K562 (cell line): ENCODE data around the gene CAMP. TPM values are rescaled to one million over a fixed set of nuclear protein-coding genes. Genes with fewer than 3 reads are reported as not detected.

Experiments used
- ATF1 ChIP-seq, 2 experiments: fragments of 450-650 bp in 1 of 2; IDR thresholded peaks; 2 replicates each; pipeline ENCODE4 v1.6.1; 2016; ENCODE audit warnings: missing compliant biosample characterization in 1 of 2, missing genetic modification characterization in 1 of 2
- CHD4 ChIP-seq: fragments of 200-600 bp; sonication (generic); IDR thresholded peaks from 3 replicates; pipeline ENCODE4 v1.6.1; 2012; ENCODE audit warnings: low read depth, mild to moderate bottlenecking, mixed read lengths, low read length, inconsistent platforms; ENCODE audit not compliant: insufficient read depth, insufficient replicate concordance, poor library complexity, severe bottlenecking
- CXXC5 ChIP-seq: fragments of 250-450 bp; sonication (Bioruptor Pico); IDR thresholded peaks from 2 replicates; pipeline ENCODE4 v1.8.0; 2022; ENCODE audit warnings: inconsistent platforms, mild to moderate bottlenecking, moderate library complexity
- E2F8 ChIP-seq: fragments of 450-650 bp; IDR thresholded peaks from 2 replicates; pipeline ENCODE4 v1.7.1; 2018; ENCODE audit warnings: mild to moderate bottlenecking, low read depth; ENCODE audit not compliant: partially characterized antibody
- ELK3 ChIP-seq: fragments of 450-650 bp; formaldehyde crosslinking; IDR thresholded peaks from 2 replicates; pipeline ENCODE4 v1.4.0; 2020; ENCODE audit warnings: mild to moderate bottlenecking
- FOXA3 ChIP-seq, 2 experiments: fragments of 450-650 bp in 1 of 2; sonication (generic) in 1 of 2; formaldehyde crosslinking; IDR thresholded peaks in 1 of 2; conservative IDR thresholded peaks in 1 of 2; 2 replicates each; pipeline versions ENCODE4 v1.4.0 to v1.8.0; 2020 to 2022; ENCODE audit warnings: mild to moderate bottlenecking in 2 of 2, missing genetic modification reagents in 1 of 2
- GATAD2B ChIP-seq: fragments of 450-650 bp; IDR thresholded peaks from 2 replicates; pipeline ENCODE4 v1.6.1; 2017; ENCODE audit warnings: mild to moderate bottlenecking, borderline replicate concordance
- KAT8 ChIP-seq: fragments of 450-650 bp; IDR thresholded peaks from 2 replicates; pipeline ENCODE4 v1.6.1; 2016; ENCODE audit warnings: low read depth, mild to moderate bottlenecking
- MBD2 ChIP-seq: sonication (generic); IDR thresholded peaks from 2 replicates; pipeline ENCODE4 v1.6.1; 2016; ENCODE audit warnings: low read depth, borderline replicate concordance
- MCM7 ChIP-seq, 2 experiments: fragments of 450-650 bp; IDR thresholded peaks; 2 replicates each; pipeline ENCODE4 v1.6.1; 2016 to 2018
- MEIS2 ChIP-seq: fragments of 450-650 bp; IDR thresholded peaks from 2 replicates; pipeline ENCODE4 v1.6.1; 2014; ENCODE audit warnings: mild to moderate bottlenecking; ENCODE audit not compliant: partially characterized antibody
- MXD1 ChIP-seq: fragments of 250-450 bp; sonication (Bioruptor Pico); IDR thresholded peaks from 2 replicates; pipeline ENCODE4 v1.8.0; 2021; ENCODE audit warnings: borderline replicate concordance, mild to moderate bottlenecking, moderate library complexity; ENCODE audit not compliant: poor library complexity, severe bottlenecking
- NCOR1 ChIP-seq: fragments of 450-650 bp; IDR thresholded peaks from 2 replicates; pipeline ENCODE4 v1.6.1; 2016; ENCODE audit warnings: mild to moderate bottlenecking, moderate library complexity
- NR1H2 ChIP-seq: sonication (generic); formaldehyde crosslinking; IDR thresholded peaks from 2 replicates; pipeline ENCODE4 v1.4.0; 2020; ENCODE audit warnings: mild to moderate bottlenecking, missing genetic modification reagents
- POU5F1 ChIP-seq: fragments of 150-350 bp; IDR thresholded peaks from 2 replicates; pipeline ENCODE4 v1.6.1; 2014; ENCODE audit warnings: borderline replicate concordance, low read length, low read depth, mild to moderate bottlenecking; ENCODE audit not compliant: partially characterized antibody
- SMARCE1 ChIP-seq: fragments of 450-650 bp; IDR thresholded peaks from 2 replicates; pipeline ENCODE4 v1.7.1; 2016; ENCODE audit warnings: mild to moderate bottlenecking
- TOE1 ChIP-seq, 2 experiments: fragments of 450-650 bp in 1 of 2; sonication (generic) in 1 of 2; formaldehyde crosslinking in 1 of 2; IDR thresholded peaks; 2 replicates each; pipeline versions ENCODE4 v1.7.1 to v1.8.0; 2016 to 2022; ENCODE audit warnings: borderline replicate concordance in 2 of 2, mild to moderate bottlenecking in 2 of 2, antibody characterized with exemption in 1 of 2, inconsistent platforms in 1 of 2, low read depth in 1 of 2, missing genetic modification reagents in 1 of 2, moderate library complexity in 1 of 2
- UBTF ChIP-seq, 2 experiments: IDR thresholded peaks; 2 replicates each; pipeline ENCODE4 v1.6.1; 2012; ENCODE audit warnings: improper control_type of control experiment in 2 of 2, low read depth in 2 of 2, low read length in 2 of 2, borderline replicate concordance in 1 of 2
- ZNF766 ChIP-seq: fragments of 200-800 bp; sonication (Bioruptor generic); conservative IDR thresholded peaks from 2 replicates; pipeline ENCODE4 v1.6.1; 2016; ENCODE audit warnings: missing genetic modification characterization, missing compliant biosample characterization
- polyA plus RNA-seq, 8 experiments: library from polyadenylated mRNA; depleted of rRNA in 4 of 8; stranded (reverse) in 5 of 8; unstranded in 3 of 8; fragments of >200 nt; fragmentation: Nextera tagmentation in 2 of 8; fragmentation: Illumina TruSeq in 1 of 8; extraction: Ambion mirVana in 2 of 8; extraction: Trizol in 1 of 8; gene quantifications; 2 replicates each; pipeline versions ENCODE4 v1.2.1 to v1.2.3, GENCODE V29; 2011 to 2014; ENCODE audit warnings: inconsistent platforms in 1 of 8, missing spikeins in 1 of 8
- total RNA-seq, 7 experiments: library from RNA; depleted of rRNA in 6 of 7; stranded (reverse); fragments of >200 nt in 6 of 7; fragmentation: Illumina TruSeq in 2 of 7; extraction: Trizol in 2 of 7; gene quantifications; 2 replicates each; pipeline versions ENCODE4 v1.2.1 to v1.2.3, GENCODE V29; 2011 to 2021; ENCODE audit warnings: low replicate concordance in 1 of 7

CAMP gene
- total and polyA plus RNA-seq, 9 of the 15 experiments (the other 6 are each of a cell fraction or from before 2014, with no cell fraction given), result 0.22 TPM; not detected in 8

GRCh38 chr3:48240000-48240963, 17.0 kb downstream of the CAMP start (continued):
- TF ChIP-seq ZNF766, result no peak
- TF ChIP-seq CXXC5, result peak; percentile 33; the same call in 1 of the 2 replicates
- TF ChIP-seq MBD2, result no peak
- TF ChIP-seq FOXA3 (CRISPR knock-in tag; conservative IDR thresholded peaks at IDR 0.05 in 1 of 2, IDR thresholded peaks at IDR 0.05 in 1 of 2), result no peak
- no peak for TF ChIP-seq MCM7 (IDR thresholded peaks at IDR 0.05)
- TF ChIP-seq UBTF (IDR thresholded peaks at IDR 0.05; ENCODE audit: borderline replicate concordance in 1 of 2, low read depth in 2 of 2, low read length in 2 of 2), result no peak
- TF ChIP-seq NR1H2 (CRISPR knock-in tag), result no peak
- TF ChIP-seq POU5F1, result no peak
- peak; percentile 23 for TF ChIP-seq E2F8
- no peak for TF ChIP-seq NCOR1
- TF ChIP-seq TOE1 (IDR thresholded peaks at IDR 0.05; ENCODE audit: borderline replicate concordance), result no peak
- no peak for TF ChIP-seq TOE1 (CRISPR knock-in tag; IDR thresholded peaks at IDR 0.05; ENCODE audit: borderline replicate concordance, low read depth)
- TF ChIP-seq ELK3 (CRISPR knock-in tag), result no peak
- TF ChIP-seq MXD1 (CRISPR knock-in tag), result no peak
- TF ChIP-seq ATF1 (CRISPR knock-in tag; IDR thresholded peaks at IDR 0.05), result no peak
- TF ChIP-seq ATF1 (tag; IDR thresholded peaks at IDR 0.05), result no peak
- no peak for TF ChIP-seq GATAD2B
- TF ChIP-seq CHD4, result no peak
- no peak for TF ChIP-seq KAT8
- peak; percentile 29 for TF ChIP-seq MEIS2
- no peak for TF ChIP-seq SMARCE1
